G401.6 (cell line): Measurements from ENCODE around the gene TUFM.
"Not testable (repeated sequence)": the region's sequence is repeated elsewhere in the genome, so short reads cannot be mapped to it uniquely, and the experiment has no call there.

Experiments used
- FAIRE-seq: peaks from 2 replicates; lab custom pipeline; 2012; peaks lifted over from hg19 to GRCh38; lab: Jason Lieb, UNC

Gene TUFM

GRCh38 chr16:28875134-28876018, 29.2 kb upstream of the TUFM start:
- no peak for FAIRE-seq

GRCh38 chr16:28874406-28874805, 28.3 kb upstream of the TUFM start:
- FAIRE-seq = no peak

DNA sequence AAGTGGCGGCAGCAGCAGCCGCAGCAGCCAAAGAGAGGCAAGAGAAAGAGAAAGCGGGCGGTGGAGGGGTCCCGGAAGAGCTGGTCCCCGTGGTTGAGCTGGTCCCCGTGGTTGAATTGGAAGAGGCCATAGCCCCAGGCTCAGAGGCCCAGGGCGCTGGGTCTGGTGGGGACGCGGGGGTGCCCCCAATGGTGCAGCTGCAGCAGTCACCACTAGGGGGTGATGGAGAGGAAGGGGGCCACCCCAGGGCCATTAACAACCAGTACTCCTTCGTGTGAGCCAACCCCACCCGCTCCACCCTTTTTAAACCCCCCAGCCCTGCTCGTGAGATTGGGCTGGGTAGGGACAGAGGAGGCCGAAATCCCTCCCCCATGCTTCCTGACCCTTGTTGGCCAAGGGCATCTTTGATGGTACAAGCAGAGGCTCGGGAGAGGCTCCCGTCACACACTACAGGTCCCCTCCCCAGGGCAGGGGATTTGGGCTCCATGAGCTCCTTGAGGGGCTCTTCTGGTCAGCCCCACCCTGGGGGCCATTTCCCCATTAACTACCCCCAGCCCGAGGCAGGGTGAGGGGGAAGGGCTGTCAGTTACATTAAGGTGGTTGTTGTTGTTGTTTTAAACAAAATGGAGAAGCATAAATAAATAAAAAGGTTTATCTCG, 27.5 kb upstream of the TUFM start:
- no peak for FAIRE-seq

DNA sequence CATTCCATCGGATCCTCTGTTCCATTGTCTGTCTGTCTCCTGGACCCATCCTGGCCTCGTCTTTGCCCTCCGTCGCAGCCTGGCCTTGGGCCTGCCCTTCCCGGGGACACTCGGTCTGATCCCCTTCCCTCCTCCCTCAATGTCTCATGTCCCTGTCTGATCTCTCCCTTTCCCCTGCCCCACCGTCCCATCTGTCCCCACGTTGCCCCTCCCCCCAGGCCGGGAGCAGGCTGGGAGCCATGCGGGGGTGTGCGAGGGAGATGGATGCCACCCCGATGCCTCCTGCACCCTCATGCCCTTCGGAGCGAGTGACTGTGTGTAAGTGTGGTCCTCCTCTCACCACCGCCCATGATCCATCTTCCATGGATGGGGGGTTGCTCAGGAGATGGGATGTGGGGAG, 26.8 kb upstream of the TUFM start:
- FAIRE-seq = no peak

DNA sequence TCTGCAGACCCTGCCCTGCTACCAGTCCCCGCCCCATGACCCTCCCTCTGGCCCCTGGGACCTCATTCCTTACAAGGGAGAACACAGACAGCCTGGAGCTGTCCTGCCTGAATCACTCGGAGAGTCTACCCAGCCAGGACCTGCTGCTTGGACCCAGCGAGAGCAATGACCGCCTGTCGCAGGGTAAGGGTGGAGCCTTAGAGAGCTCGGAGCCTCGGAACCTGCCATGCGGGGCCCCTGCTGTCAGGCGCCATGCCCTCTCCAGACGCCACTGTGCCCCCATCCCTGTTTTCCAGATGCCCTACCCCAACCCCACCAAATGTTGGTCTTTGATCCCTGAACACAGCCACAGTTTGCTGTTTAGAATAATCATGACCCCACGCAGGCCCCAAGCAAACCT, 23.1 kb upstream of the TUFM start:
- no peak for FAIRE-seq

- FAIRE-seq = not testable (repeated sequence)
Observed at GRCh38 chr16:28867646-28868045, 21.5 kb upstream of the TUFM start.

GRCh38 chr16:28867241-28867640, 21.1 kb upstream of the TUFM start:
- no peak for FAIRE-seq

DNA sequence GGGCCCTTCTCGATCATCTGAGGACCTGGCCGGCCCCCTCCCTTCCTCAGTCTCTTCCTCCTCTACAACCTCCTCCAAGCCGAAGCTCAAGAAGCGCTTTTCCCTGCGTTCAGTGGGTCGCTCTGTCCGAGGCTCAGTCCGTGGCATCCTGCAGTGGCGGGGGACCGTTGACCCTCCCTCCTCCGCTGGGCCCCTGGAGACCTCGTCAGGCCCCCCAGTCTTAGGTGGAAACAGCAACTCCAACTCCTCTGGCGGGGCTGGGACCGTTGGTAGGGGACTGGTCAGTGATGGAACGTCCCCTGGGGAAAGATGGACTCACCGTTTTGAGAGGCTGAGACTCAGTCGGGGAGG, 20.3 kb upstream of the TUFM start:
- FAIRE-seq = no peak

DNA sequence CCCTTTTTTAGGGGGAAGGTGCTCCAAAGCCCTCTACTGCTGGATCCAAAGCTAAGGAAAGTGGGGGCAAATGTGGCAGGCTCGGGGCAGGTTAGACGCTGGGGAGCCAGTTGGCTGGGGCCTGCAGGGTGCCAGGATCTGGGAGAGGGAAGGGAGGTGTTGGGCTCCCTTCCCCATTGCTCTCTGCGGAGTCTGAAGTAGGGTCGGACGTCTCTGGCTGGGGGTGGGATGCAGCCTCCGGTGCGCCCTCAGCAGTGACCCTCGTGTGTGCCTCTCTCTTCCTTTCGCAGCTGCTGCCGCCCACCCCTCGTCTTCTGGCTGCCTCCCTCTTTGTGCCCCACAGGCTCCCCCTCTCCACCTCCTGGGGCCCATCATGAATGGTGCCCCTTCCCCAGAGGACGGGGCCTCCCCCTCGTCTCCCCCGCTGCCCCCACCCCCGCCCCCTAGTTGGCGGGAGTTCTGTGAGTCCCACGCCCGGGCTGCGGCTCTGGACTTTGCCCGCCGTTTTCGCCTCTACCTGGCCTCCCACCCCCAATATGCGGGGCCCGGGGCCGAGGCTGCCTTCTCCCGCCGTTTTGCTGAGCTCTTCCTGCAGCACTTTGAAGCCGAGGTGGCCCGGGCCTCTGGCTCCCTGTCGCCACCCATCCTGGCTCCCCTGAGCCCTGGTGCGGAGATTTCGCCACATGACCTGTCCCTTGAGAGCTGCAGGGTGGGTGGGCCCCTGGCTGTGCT, 19.7 kb upstream of the TUFM start:
- FAIRE-seq = no peak

- no peak for FAIRE-seq
Observed at GRCh38 chr16:28865001-28865688, 19.0 kb upstream of the TUFM start.

- FAIRE-seq = no peak
Observed at GRCh38 chr16:28863929-28864793, 18.0 kb upstream of the TUFM start.

DNA sequence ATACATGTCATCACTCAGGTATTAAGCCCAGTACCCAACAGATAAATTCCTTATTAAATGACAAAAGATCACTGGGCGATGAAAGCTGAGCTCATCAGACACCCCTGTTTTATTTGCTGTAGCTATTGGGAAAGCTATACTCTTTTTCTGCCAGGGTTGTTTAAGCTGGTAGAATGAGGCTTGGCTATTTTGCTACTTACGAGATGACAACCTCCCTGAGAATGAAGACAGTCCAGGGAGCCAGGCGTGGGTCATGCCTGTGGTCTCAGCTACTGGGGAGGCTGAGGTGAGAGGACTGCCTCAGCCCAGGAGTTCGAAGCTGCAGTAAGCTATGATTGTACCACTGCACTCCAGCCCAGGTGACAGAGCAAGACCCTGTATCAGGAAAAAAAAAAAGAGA, 13.2 kb upstream of the TUFM start:
- no peak for FAIRE-seq

- FAIRE-seq = no peak
Observed at GRCh38 chr16:28858421-28858820, 12.3 kb upstream of the TUFM start.

DNA sequence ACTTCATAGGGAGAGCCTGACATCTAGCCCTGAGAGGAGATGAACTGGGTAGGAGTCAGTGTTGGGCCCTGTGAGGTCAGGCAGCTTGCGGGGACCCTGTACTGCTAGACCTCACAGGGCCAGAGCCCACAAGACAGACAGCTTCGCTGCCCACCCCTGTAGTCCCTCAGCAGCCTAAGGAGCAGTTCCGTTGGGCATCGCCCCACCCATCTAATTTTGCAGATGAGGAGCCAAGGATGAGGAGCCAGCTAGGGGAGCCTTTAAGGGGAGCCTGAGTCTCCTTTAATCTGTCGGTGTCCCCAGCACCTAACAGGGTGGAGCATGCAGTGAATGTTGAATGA, 755 bp upstream of the TUFM start:
- no peak for FAIRE-seq

DNA sequence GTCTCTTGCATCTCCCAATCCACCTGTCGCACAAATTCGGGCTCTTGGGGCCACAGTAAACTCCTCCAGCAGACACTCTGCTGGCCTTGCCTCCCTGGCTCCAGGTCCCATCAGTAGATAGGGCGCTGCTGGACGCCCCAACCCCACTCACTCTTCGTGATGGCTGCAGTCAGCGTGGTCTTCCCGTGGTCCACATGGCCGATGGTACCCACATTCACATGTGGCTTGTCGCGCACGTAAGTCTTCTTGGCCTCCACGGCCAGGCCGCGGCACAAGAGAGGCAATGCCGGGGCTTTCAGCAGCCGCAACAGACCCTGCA, 428 bp downstream of the TUFM start:
- FAIRE-seq = no peak

DNA sequence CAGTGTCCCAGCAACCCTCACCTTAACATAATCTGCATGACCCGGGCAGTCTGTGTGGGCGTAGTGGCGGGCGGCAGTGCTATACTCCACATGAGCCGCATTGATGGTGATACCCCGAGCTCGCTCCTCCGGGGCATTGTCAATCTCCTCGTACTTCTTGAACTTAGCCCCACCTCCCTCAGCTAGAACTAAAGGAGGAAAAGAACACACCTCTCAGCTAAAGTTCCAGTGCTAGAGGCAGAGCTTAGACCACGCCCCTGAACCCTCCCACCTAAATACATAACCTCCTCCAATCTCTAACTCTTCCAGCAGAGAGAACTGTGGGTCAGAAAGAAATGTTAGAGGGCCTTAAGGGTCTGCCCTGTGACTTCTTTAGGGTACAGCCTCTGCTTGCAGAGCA, 855 bp downstream of the TUFM start:
- peak; percentile 90 for FAIRE-seq

DNA sequence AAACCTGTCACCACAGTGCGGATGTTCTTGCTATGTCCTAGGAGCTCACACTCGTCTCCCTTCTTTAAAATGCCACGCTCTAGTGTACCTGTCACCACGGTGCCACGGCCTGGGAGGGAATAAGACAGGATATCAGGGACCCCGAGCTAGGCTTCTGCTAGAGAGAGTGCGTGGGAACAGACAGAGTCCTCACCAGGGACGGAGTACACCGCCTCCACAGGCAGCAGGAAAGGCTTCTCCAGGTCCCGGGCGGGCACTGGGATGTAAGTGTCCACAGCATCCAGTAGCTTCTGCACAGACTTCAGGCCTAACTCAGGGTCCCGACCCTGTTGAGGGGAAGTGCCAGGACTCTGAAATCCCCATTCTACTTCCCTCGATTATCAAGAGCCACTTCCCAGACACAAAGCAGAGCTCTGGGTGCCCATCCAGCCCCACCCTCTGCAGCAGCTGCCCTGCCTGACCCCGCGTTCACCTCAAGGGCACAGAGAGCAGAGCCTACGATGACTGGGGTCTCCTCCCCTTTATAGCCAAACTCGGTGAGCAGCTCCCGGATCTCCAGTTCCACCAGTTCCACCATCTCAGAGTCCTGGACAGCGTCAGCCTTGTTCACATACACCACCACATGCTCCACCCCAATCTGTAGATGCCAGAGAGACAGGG, 1.8 kb downstream of the TUFM start:
- FAIRE-seq = no peak

DNA sequence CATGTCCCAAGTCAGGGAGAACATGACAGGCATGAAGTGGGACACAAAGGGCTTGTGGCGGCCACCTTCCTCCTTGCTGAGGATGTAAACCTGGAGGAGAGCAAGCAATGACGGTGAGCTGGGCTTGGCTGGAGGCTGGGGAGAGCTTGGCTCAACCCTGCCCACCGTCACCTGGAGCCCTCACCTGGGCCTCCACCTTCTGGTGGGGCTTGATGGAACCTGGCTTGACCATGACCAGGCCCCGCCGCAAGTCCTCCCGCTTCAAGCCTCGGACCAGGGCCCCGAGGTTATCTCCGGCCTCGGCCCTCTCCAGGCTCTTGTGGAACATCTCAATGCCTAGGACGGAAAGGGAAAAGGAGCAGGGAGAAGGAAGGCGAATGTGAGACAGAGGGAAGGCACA, 2.4 kb downstream of the TUFM start:
- no peak for FAIRE-seq

DNA sequence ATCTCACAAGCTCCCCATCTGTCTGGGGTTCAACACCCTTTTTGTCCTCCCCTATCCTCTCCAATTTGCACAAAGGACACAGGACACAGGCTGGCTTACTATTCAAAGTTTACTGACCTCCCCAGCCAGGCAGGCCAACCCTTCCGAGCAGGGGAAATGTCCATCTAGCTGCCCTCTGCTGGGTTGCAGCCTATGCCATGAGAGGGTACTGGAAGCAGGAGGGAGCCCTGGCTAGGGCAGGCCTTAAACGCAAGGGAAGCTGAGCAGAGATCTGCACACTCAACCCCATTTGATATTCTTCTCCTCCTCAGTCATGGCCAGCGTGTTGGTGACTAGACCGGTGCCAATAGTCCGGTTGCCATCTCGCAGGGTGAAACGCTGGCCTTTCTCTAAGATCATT, 3.5 kb downstream of the TUFM start:
- FAIRE-seq = no peak

DNA sequence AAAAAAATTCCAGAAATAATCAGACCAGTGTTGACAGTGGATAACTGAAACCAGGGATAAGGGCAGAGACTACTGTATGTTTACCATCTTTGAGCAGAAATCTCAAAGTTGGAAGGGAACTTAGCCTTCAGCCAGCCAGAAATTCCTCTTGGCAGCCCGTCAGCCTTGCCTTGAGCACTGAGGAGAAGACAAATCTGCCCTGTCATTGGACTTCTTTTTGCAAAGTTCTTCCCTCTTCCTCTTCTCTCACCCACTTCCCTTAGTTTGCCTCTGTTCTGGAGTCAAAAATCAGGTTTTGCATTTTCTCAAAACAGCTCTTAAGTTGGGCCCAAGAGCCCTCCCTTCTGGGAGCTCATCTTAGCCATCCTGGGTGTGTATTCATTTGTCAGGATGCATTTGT, 6.2 kb downstream of the TUFM start:
- peak; percentile 91 for FAIRE-seq

DNA sequence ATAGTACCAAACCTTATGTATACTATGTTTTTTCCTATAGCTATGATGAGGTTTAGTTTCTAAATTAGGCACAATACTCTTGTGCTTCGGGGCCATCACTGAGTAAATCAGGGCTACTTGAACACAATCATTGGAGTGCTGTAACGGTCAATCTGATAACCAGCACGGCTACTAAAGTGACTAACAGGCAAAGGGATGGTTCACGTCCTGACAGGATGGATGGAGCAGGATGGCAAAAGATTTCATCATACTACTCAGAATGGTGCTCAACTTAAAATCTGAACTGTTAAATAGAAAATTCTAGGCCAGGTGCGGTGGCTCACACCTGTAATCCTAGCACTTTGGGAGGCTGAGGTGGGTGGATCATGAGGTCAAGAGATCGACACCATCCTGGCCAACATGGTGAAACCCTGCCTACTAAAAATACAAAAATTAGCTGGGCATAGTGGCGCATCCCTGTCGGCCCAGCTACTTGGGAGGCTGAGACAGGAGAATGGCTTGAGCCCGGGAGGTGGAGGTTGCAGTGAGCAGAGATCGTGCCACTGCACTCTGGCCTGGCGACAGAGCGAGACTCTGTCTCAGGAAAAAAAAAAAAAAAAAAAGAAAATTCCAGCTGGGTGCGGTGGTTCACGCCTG, 7.0 kb downstream of the TUFM start:
- FAIRE-seq = no peak
